Epithelial cell of esophagus (primary cell): ENCODE results near the gene MYOM1.
"Not testable (repeated sequence)": the region's sequence is repeated elsewhere in the genome, so short reads cannot be mapped to it uniquely, and the experiment has no call there.

Experiments
- DNase-seq: peaks from one replicate; pipeline ENCODE4 v3.0.0; 2010; ENCODE audit warnings: low read depth
- H3K4me3 ChIP-seq: 2 replicates; pipeline ENCODE4 v1.5.1; 2011; ENCODE audit warnings: mild to moderate bottlenecking, low read length, control low read depth
- CTCF ChIP-seq: IDR thresholded peaks from 2 replicates; pipeline ENCODE4 v1.5.1; 2011; ENCODE audit warnings: low read depth, mild to moderate bottlenecking, low read length, control low read depth, inconsistent platforms; ENCODE audit not compliant: insufficient read depth; ENCODE audit errors: missing control alignments

The MYOM1 gene

DNA sequence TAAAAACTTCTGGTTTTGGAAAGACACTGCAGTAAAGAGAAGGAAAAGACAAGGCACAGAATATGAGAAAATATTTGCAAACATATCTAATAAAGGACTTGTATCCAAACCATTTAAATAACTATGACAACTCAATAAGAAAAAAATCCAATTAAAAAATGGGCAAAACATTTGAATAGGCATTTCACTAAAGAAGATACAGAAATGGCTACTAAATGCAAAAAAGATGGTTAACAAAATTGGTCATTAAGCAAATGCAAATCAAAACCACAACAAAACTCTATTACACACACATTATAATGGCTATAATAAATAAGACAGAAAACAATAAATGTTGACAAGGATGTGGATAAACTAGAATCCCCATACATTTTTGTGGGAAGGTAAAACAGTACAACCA lies 14.5 kb downstream of the MYOM1 start:
- DNase-seq, result no peak
- TF ChIP-seq CTCF, result no peak
- H3K4me3 ChIP-seq, result no peak overlapping the region

DNA sequence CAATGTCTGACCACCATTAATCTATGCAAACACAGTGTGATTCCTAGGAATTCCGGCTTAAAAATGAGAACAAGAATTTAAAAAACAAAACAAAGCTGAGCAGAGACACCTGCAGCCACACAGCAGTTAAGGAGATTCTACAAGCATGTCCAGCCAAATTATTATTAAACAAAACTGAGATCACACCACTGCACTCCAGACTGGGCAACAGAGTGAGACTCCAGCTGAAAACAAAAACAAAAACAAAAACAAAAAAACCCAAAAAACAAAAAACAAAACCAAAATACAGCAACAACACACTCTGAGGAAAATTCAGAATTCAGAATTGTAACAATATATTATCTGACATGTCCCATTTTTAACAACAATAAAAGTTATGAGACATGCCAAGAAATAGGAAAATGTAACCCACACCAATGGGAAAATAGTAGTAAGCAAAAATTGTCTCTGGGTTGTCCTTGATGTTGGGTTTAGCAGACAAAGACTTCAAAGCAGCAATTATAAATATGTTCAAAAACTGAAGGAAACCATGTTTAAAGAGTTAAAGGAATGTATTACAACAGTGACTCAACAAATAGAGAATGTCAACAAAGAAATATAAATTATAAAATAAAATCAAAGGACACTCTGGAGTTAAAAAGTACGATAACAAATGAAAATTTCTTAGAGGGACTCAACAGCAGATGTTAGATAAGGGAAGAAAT lies 19.7 kb downstream of the MYOM1 start:
- TF ChIP-seq CTCF, result no peak

GRCh38 chr18:3198260-3198860 lies 21.4 kb downstream of the MYOM1 start:
- not testable (repeated sequence) for H3K4me3 ChIP-seq, DNase-seq

More for the DNA sequence above, 19.7 kb downstream of the MYOM1 start:
- H3K4me3 ChIP-seq, result no peak overlapping the region
- DNase-seq, result no peak

GRCh38 chr18:3194947-3195612 lies 24.7 kb downstream of the MYOM1 start:
- TF ChIP-seq CTCF, result no peak
- no peak overlapping the region for H3K4me3 ChIP-seq
- no peak for DNase-seq

DNA sequence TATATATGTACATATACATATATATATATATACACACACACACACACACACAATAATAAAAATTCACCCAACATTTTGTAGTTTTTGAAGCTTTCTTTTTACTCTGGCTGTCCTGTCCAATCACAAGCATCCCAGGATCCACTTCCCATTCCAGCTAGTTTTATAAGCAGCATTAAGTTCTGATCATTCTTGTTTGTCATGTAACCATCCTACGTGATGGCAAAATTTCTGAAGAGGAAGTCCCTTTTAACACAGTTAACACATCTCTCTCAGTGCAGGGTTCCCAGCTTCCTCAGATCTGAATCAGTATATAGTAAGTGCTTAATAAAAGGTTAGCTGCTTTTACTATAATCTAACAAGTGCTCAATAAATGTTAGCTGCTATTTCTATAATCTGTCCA lies 26.4 kb downstream of the MYOM1 start:
- H3K4me3 ChIP-seq, result no peak overlapping the region
- DNase-seq, result no peak
- no peak for TF ChIP-seq CTCF

GRCh38 chr18:3192752-3193151 lies 27.0 kb downstream of the MYOM1 start:
- no peak for DNase-seq
- no peak for TF ChIP-seq CTCF

DNA sequence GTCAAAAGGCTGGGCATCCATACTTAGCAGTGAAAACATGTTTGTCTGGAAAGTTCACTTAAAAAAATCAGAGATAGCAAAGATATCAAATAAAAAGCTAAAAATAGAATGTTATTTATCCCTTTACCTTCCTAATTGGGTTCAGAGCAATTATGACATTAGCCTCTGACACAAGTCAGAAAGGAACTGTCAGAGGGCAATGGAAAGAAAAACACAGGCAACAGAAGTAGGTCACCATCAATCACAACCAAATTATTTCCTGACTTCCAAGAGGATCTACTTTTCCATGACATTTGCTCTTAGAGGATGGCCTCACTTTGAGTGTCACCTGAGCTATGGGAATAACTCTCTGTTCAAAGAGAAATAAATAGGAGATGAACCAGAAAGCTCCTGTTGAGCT lies 27.5 kb downstream of the MYOM1 start:
- no peak for DNase-seq
- TF ChIP-seq CTCF, result no peak
- no peak overlapping the region for H3K4me3 ChIP-seq

More at GRCh38 chr18:3192752-3193151, 27.0 kb downstream of the MYOM1 start:
- no peak overlapping the region for H3K4me3 ChIP-seq
